ENCODE results near the gene TTC36.
"Not testable (repeated sequence)": the region's sequence is repeated elsewhere in the genome, so short reads cannot be mapped to it uniquely, and the experiment has no call there.

TTC36 gene
- 0.75 reads per million for total RNA-seq

GRCh38 chr11:118527109-118527508, at the start of gene TTC36:
Gene TTC36 (plus strand): TSS chr11:118527474. CDS start chr11:118527495, 21 bp downstream.
- no peak for DNase-seq

GRCh38 chr11:118481238-118481637, 46.0 kb upstream of the TTC36 start:
- not testable (repeated sequence) for DNase-seq

GRCh38 chr11:118484405-118484804, 42.9 kb upstream of the TTC36 start:
- no peak for DNase-seq

- DNase-seq = no peak
Observed at GRCh38 chr11:118485273-118485672, 42.0 kb upstream of the TTC36 start.

- DNase-seq = peak; percentile 75
Observed at GRCh38 chr11:118488480-118489109, 38.7 kb upstream of the TTC36 start.

GRCh38 chr11:118491041-118491440, 36.2 kb upstream of the TTC36 start:
- no peak for DNase-seq

GRCh38 chr11:118497831-118498230, 29.4 kb upstream of the TTC36 start:
- DNase-seq = no peak

- DNase-seq = no peak
Observed at GRCh38 chr11:118503216-118503615, 24.1 kb upstream of the TTC36 start.

- no peak for DNase-seq
Observed at GRCh38 chr11:118511601-118512000, 15.7 kb upstream of the TTC36 start.

- DNase-seq = no peak
Observed at GRCh38 chr11:118514103-118514502, 13.2 kb upstream of the TTC36 start.

- no peak for DNase-seq
Observed at GRCh38 chr11:118519549-118519948, 7.7 kb upstream of the TTC36 start.

- no peak for DNase-seq
Observed at GRCh38 chr11:118521892-118522311, 5.4 kb upstream of the TTC36 start.

GRCh38 chr11:118522571-118523072, 4.7 kb upstream of the TTC36 start:
- DNase-seq = no peak

GRCh38 chr11:118524356-118524755, 2.9 kb upstream of the TTC36 start:
- no peak for DNase-seq

GRCh38 chr11:118524757-118525470, 2.4 kb upstream of the TTC36 start:
- DNase-seq = no peak

- DNase-seq = no peak
Observed at GRCh38 chr11:118526688-118527087, 586 bp upstream of the TTC36 start.

GRCh38 chr11:118528511-118528910, 1.2 kb downstream of the TTC36 start:
- DNase-seq = no peak

GRCh38 chr11:118529584-118530175, 2.4 kb downstream of the TTC36 start:
- DNase-seq = no peak

- DNase-seq = no peak
Observed at GRCh38 chr11:118530180-118530682, 3.0 kb downstream of the TTC36 start.

GRCh38 chr11:118530683-118531596, 3.7 kb downstream of the TTC36 start, which contains the start of gene TMEM25:
Gene TMEM25 (plus strand): TSS chr11:118531192. CDS start chr11:118531802, 610 bp downstream.
- DNase-seq = peak; percentile 66

GRCh38 chr11:118531597-118532084, 4.4 kb downstream of the TTC36 start:
- no peak for DNase-seq

GRCh38 chr11:118532091-118532490, 4.8 kb downstream of the TTC36 start:
- no peak for DNase-seq
